Vagina (tissue), 2 donors: Measurements from ENCODE around the gene ZBTB7A.

ENCODE experiments used
- CTCF ChIP-seq, 3 experiments: fragments of 450-650 bp in 2 of 3; fragments of 200-600 bp in 1 of 3; sonication (generic) in 1 of 3; IDR thresholded peaks; one replicate each; pipeline ENCODE4 v1.5.1; 2017 to 2019; ENCODE audit warnings: antibody characterized with exemption in 3 of 3, mild to moderate bottlenecking in 2 of 3, moderate library complexity in 2 of 3
- POLR2A ChIP-seq, 2 donors: fragments of 450-650 bp; IDR thresholded peaks; one replicate each; pipeline ENCODE4 v1.6.1; 2017; ENCODE audit warnings: antibody characterized with exemption in 2 of 2, mild to moderate bottlenecking in 2 of 2, moderate library complexity in 2 of 2

GRCh38 chr19:4075373-4075772, 8.7 kb upstream of the ZBTB7A start:
- TF ChIP-seq CTCF (IDR thresholded peaks at IDR 0.05) (no peak), POLR2A (IDR thresholded peaks at IDR 0.05) (no peak)
